C4-2B (cell line): Measurements from ENCODE around the gene PTPRT.

Experiments used
- ZFX ChIP-seq: fragments of 450-650 bp; IDR thresholded peaks from 2 replicates; pipeline ENCODE4 v1.6.1; 2017
- TF ChIP-seq, protein P1 (sequence below): fragments of 450-650 bp; conservative IDR thresholded peaks from 2 replicates; pipeline ENCODE4 v1.5.1; 2017; ENCODE audit warnings: mild to moderate bottlenecking

DNA sequence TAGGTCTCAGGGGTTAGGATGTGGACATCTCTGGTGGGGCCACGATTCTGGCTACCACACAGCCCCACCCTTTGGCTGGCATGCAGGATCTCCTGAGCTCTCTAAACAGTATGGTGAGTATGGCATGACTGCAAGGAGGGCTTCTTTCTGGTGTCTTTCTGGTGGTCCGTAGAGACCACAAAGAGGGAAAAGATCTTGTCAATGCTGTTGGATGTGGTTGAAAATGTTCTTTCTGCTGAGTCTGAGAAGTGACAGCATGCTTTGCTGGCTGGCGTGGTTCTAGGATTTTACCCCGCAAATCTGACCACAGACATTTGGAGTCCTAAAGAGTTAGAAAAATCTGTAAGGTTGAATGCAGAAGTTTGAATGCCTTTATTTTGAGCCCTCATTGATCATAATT is 1096.7 kb downstream of the PTPRT start:
- TF ChIP-seq, protein P1, sequence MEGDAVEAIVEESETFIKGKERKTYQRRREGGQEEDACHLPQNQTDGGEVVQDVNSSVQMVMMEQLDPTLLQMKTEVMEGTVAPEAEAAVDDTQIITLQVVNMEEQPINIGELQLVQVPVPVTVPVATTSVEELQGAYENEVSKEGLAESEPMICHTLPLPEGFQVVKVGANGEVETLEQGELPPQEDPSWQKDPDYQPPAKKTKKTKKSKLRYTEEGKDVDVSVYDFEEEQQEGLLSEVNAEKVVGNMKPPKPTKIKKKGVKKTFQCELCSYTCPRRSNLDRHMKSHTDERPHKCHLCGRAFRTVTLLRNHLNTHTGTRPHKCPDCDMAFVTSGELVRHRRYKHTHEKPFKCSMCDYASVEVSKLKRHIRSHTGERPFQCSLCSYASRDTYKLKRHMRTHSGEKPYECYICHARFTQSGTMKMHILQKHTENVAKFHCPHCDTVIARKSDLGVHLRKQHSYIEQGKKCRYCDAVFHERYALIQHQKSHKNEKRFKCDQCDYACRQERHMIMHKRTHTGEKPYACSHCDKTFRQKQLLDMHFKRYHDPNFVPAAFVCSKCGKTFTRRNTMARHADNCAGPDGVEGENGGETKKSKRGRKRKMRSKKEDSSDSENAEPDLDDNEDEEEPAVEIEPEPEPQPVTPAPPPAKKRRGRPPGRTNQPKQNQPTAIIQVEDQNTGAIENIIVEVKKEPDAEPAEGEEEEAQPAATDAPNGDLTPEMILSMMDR = no peak
- TF ChIP-seq ZFX = no peak
